ENCODE data around the gene NEGR1. TPM values are rescaled to one million over a fixed set of nuclear protein-coding genes. Genes with fewer than 3 reads are reported as not detected.

NEGR1 gene
- total RNA-seq, 1 donor from 2014 or later = 7.6 TPM

GRCh38 chr1:71587961-71588360 is 694.4 kb downstream of the NEGR1 start:
- no peak overlapping the region for H3K4me3 Mint-ChIP-seq (ENCODE audit: unreplicated experiment)
- no peaks in the 10 kb centered on the region for H3K36me3 Mint-ChIP-seq (ENCODE audit: unreplicated experiment)
- H3K27me3 Mint-ChIP-seq (ENCODE audit: unreplicated experiment) = no peaks in the 10 kb centered on the region
- no peaks in the 10 kb centered on the region for H3K9me3 Mint-ChIP-seq (ENCODE audit: unreplicated experiment)
- H3K4me1 Mint-ChIP-seq (ENCODE audit: unreplicated experiment) = peaks cover 5% of the 10 kb centered on the region
- no peak for DNase-seq (ENCODE audit: extremely low spot score, unreplicated experiment)
- TF ChIP-seq, protein P1, sequence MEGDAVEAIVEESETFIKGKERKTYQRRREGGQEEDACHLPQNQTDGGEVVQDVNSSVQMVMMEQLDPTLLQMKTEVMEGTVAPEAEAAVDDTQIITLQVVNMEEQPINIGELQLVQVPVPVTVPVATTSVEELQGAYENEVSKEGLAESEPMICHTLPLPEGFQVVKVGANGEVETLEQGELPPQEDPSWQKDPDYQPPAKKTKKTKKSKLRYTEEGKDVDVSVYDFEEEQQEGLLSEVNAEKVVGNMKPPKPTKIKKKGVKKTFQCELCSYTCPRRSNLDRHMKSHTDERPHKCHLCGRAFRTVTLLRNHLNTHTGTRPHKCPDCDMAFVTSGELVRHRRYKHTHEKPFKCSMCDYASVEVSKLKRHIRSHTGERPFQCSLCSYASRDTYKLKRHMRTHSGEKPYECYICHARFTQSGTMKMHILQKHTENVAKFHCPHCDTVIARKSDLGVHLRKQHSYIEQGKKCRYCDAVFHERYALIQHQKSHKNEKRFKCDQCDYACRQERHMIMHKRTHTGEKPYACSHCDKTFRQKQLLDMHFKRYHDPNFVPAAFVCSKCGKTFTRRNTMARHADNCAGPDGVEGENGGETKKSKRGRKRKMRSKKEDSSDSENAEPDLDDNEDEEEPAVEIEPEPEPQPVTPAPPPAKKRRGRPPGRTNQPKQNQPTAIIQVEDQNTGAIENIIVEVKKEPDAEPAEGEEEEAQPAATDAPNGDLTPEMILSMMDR (IDR thresholded peaks at IDR 0.05) = peak; percentile 80
- H3K27ac Mint-ChIP-seq (ENCODE audit: unreplicated experiment) = no peak overlapping the region

DNA sequence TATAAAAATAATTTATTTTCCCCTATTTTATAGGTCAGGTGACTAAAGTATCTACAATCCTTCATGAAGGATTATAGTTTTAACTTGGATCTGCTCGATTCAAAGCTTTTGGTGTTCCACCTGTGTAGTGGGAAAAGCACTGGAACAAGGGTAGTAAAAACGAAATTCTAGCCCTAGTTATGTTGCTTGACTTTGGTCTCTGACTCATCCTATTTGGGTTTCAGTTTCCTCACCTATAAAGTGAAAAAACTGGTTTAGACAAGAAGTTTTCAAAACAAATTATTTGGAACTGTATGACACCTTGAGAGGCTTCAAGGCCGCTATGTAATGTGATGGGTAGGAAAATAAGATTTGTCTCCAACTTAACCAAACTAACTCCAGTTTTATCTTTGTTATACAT is 696.3 kb downstream of the NEGR1 start:
- Mint-ChIP-seq H3K4me3 (ENCODE audit: unreplicated experiment) (no peak overlapping the region), H3K27ac (ENCODE audit: unreplicated experiment) (no peak overlapping the region), H3K36me3 (ENCODE audit: unreplicated experiment) (no peaks in the 10 kb centered on the region), H3K4me1 (ENCODE audit: unreplicated experiment) (peaks cover 5% of the 10 kb centered on the region), H3K9me3 (ENCODE audit: unreplicated experiment) (no peaks in the 10 kb centered on the region), H3K27me3 (ENCODE audit: unreplicated experiment) (no peaks in the 10 kb centered on the region)
- DNase-seq (ENCODE audit: extremely low spot score, unreplicated experiment) = no peak
- TF ChIP-seq, protein P1 (IDR thresholded peaks at IDR 0.05) = no peak

- H3K27ac Mint-ChIP-seq (ENCODE audit: unreplicated experiment) = no peak overlapping the region
- no peaks in the 10 kb centered on the region for H3K36me3 Mint-ChIP-seq (ENCODE audit: unreplicated experiment)
- no peak for DNase-seq (ENCODE audit: extremely low spot score, unreplicated experiment)
- no peaks in the 10 kb centered on the region for H3K9me3 Mint-ChIP-seq (ENCODE audit: unreplicated experiment)
- H3K4me3 Mint-ChIP-seq (ENCODE audit: unreplicated experiment) = no peak overlapping the region
- peaks cover under 1% of the 10 kb centered on the region for H3K4me1 Mint-ChIP-seq (ENCODE audit: unreplicated experiment)
- no peaks in the 10 kb centered on the region for H3K27me3 Mint-ChIP-seq (ENCODE audit: unreplicated experiment)
- TF ChIP-seq, protein P1 (IDR thresholded peaks at IDR 0.05) = no peak
These were observed 698.6 kb downstream of the NEGR1 start for GRCh38 chr1:71583756-71584155.

- Mint-ChIP-seq H3K9me3 (ENCODE audit: unreplicated experiment) (no peaks in the 10 kb centered on the region), H3K27me3 (ENCODE audit: unreplicated experiment) (no peaks in the 10 kb centered on the region), H3K36me3 (ENCODE audit: unreplicated experiment) (no peaks in the 10 kb centered on the region), H3K4me3 (ENCODE audit: unreplicated experiment) (no peak overlapping the region), H3K27ac (ENCODE audit: unreplicated experiment) (no peak overlapping the region), H3K4me1 (ENCODE audit: unreplicated experiment) (no peaks in the 10 kb centered on the region)
- DNase-seq (ENCODE audit: extremely low spot score, unreplicated experiment) = no peak
- TF ChIP-seq, protein P1 (IDR thresholded peaks at IDR 0.05) = no peak
These were observed 699.7 kb downstream of the NEGR1 start for GRCh38 chr1:71582673-71583072.

DNA sequence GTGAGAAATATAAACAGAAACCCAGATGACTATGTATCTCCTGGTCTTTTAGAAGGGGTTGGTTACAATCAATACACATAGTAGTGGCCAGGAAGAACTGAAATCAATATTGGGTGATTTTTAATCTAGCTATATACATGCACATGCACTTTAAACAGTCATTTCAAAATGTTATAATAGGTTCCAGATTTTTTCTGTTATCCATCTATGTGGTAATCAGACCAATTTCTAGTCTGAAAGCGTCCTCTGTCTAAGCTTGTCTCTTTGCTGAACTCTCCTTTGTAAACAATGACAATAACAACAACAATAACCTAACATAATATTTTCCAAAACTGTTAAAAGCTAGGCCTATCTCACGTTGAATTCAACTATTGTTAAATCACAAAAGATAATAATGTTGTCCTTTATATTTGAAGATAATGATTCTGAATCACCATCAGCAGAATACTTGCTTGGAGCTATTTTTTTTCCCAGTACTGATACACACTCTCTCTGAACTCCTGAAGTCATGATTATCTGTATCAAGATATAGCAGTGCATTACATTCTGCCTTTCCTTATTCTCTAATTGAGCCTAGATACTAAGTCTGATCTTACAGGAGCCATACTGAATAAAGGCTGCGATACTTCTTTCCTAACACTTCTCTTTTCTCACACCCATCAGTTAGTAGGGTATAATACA is 704.7 kb downstream of the NEGR1 start:
- Mint-ChIP-seq H3K9me3 (ENCODE audit: unreplicated experiment) (no peaks in the 10 kb centered on the region), H3K27me3 (ENCODE audit: unreplicated experiment) (no peaks in the 10 kb centered on the region), H3K36me3 (ENCODE audit: unreplicated experiment) (no peaks in the 10 kb centered on the region), H3K4me3 (ENCODE audit: unreplicated experiment) (no peak overlapping the region), H3K4me1 (ENCODE audit: unreplicated experiment) (no peaks in the 10 kb centered on the region), H3K27ac (ENCODE audit: unreplicated experiment) (no peak overlapping the region)
- TF ChIP-seq, protein P1 (IDR thresholded peaks at IDR 0.05) = no peak
- no peak for DNase-seq (ENCODE audit: extremely low spot score, unreplicated experiment)
